Ovary (tissue), 3 donors: ENCODE measurements around the gene NATD1.

Experiments
- CTCF ChIP-seq, 3 donors: fragments of 450-650 bp in 2 of 3; fragments of 200-600 bp in 1 of 3; IDR thresholded peaks; one replicate each; pipeline versions ENCODE4 v1.5.1 to v1.8.0; 2016 to 2022; ENCODE audit warnings: antibody characterized with exemption in 3 of 3, mild to moderate bottlenecking in 1 of 3
- EP300 ChIP-seq: sonication (generic); formaldehyde crosslinking; IDR thresholded peaks from one replicate; pipeline ENCODE4 v1.6.1; 2017; ENCODE audit warnings: antibody characterized with exemption
- donor health status: DM: no; HTN: no; CAD: no.

DNA sequence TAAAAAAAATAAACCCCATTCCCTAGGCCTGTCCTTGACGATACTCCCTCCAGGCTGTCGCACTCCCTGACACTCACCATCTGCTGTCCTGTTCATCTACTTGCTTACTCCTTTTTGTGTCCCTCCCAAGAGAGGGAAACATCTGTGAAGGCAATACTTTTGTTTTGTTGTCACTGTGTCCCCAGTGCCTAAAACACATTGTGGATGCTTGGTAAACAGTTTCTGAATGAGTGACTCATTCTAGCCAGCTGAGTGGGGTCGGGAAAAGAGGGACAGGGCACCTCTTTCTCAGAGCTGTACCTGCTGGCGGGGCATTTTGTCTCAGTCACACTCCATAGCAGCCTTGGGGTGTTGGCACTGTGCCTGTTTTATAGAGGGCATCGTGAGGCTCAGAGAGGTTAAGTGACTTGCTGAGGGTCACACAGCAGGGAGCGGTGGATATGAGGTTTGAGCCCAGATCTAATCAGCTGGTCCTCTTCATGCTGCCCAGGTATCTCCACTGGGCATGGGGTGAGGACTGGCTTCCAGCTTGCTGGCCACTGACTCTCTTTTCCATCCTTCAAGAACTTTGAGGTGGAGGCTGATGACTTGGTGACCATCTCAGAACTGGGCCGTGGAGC lies 46.9 kb upstream of the NATD1 start:
- TF ChIP-seq EP300, result no peak
- TF ChIP-seq CTCF (IDR thresholded peaks at IDR 0.05), result no peak
